Islet precursor cell (in vitro differentiated cells): Measurements from ENCODE around the gene OR52E8.

Source experiments
- DNase-seq: peaks from one replicate; pipeline ENCODE4 v3.0.0-alpha.2; 2018

OR52E8 gene

DNA sequence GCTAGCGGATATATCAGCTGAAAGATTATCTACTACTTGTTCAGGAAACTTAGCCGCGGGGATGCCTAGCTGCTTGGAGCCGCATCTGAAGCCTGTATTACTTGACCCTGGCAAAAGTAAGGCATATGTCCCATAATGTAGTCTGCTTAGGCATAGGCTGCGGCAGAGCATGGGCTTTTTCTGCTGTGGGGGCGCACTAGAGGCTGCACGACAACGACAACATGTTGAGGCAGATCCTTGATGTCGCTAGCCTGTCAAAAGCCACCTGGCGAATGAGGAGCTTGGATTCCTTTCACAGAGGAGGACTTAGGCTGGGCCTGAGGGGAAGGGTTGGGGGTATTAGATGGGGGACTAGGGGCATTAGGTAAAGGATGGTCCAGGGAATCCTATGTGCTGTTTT, 49.9 kb downstream of the OR52E8 start:
- DNase-seq = peak; percentile 69
